Common myeloid progenitor, CD34-positive (primary cell): Measurements from ENCODE around the gene STH.

ENCODE experiments used
- CTCF ChIA-PET: fragments of 350-600 bp; sonication (Branson Sonifier 250); formaldehyde crosslinking; loops from one replicate; lab custom pipeline; 2021; ENCODE audit warnings: antibody characterized with exemption; lab: Charles Lee
- POLR2A ChIA-PET: fragments of 350-600 bp; sonication (Branson Sonifier 250); formaldehyde crosslinking; loops from one replicate; lab custom pipeline; 2021; ENCODE audit warnings: antibody characterized with exemption; lab: Charles Lee
- DNase-seq, 3 donors: peaks; one replicate each; pipeline versions ENCODE4 v3.0.0 to v3.0.0-alpha.2; 2013
- H3K27ac ChIP-seq, 2 experiments: 1 replicate in 1 of 2; 2 replicates in 1 of 2; pipeline ENCODE4 v1.7.0; 2013; ENCODE audit warnings: inconsistent platforms in 2 of 2, low read length in 2 of 2, mild to moderate bottlenecking in 2 of 2, low read depth in 1 of 2, moderate library complexity in 1 of 2; ENCODE audit not compliant: severe bottlenecking in 2 of 2, insufficient read depth in 1 of 2, poor library complexity in 1 of 2
- H3K27me3 ChIP-seq, 5 experiments: replicated peaks in 2 of 5; 1 replicate in 3 of 5; 2 replicates in 2 of 5; pipeline versions ENCODE4 v1.6.1 to v1.7.0; 2013; ENCODE audit warnings: low read length in 4 of 5, mild to moderate bottlenecking in 2 of 5, moderate library complexity in 2 of 5, inconsistent platforms in 1 of 5; ENCODE audit not compliant: insufficient read depth in 5 of 5, control insufficient read depth in 4 of 5
- H3K36me3 ChIP-seq, 4 experiments: 1 replicate in 2 of 4; 2 replicates in 2 of 4; pipeline versions ENCODE4 v1.6.1 to v1.7.0; 2013; ENCODE audit warnings: low read length in 3 of 4, control low read depth in 1 of 4, mild to moderate bottlenecking in 1 of 4; ENCODE audit not compliant: control insufficient read depth in 4 of 4, insufficient read depth in 4 of 4
- H3K4me1 ChIP-seq, 4 experiments: 1 replicate in 3 of 4; 2 replicates in 1 of 4; pipeline versions ENCODE4 v1.6.1 to v1.7.1; 2013; ENCODE audit warnings: low read length in 3 of 4, mild to moderate bottlenecking in 3 of 4, control low read depth in 1 of 4, inconsistent platforms in 1 of 4, moderate library complexity in 1 of 4; ENCODE audit not compliant: control insufficient read depth in 4 of 4, insufficient read depth in 4 of 4; ENCODE audit errors: control extremely low read depth in 1 of 4
- H3K4me3 ChIP-seq, 7 experiments: 1 replicate in 4 of 7; 2 replicates in 3 of 7; pipeline versions ENCODE4 v1.5.1 to v1.7.0; 2013; ENCODE audit warnings: mild to moderate bottlenecking in 7 of 7, low read length in 6 of 7, moderate library complexity in 6 of 7, inconsistent platforms in 2 of 7, low read depth in 2 of 7, control low read depth in 1 of 7; ENCODE audit not compliant: insufficient read depth in 4 of 7, control insufficient read depth in 1 of 7; ENCODE audit errors: extremely low read depth in 1 of 7
- H3K9me3 ChIP-seq, 5 experiments: 1 replicate in 4 of 5; 2 replicates in 1 of 5; pipeline versions ENCODE4 v1.6.1 to v1.7.1; 2013; ENCODE audit warnings: low read length in 4 of 5, mild to moderate bottlenecking in 2 of 5, inconsistent platforms in 1 of 5, low read depth in 1 of 5, moderate library complexity in 1 of 5; ENCODE audit not compliant: control insufficient read depth in 4 of 5, insufficient read depth in 2 of 5; ENCODE audit errors: control extremely low read depth in 1 of 5
- WGBS: methylation state at CpG from one replicate; pipeline ENCODE4 v1.1.5; 2013; ENCODE audit not compliant: insufficient coverage; 5-methylcytosine and 5-hydroxymethylcytosine counted together

STH gene

GRCh38 chr17:45977506-45977824, 21.6 kb upstream of the STH start:
- no peaks in the 10 kb centered on the region for H3K36me3 ChIP-seq
- no peak for DNase-seq
- POLR2A ChIA-PET, result no interaction called here
- CTCF ChIA-PET, result interaction anchor here (1.4 kb wide), 1 partner anchor 9 kb away, joined by 3 read pairs; no protein-coding TSS in a partner anchor
- peaks cover 0 to 6% (median 0%) of the 10 kb centered on the region in 5 experiments for H3K27me3 ChIP-seq
- no peaks in the 10 kb centered on the region for H3K4me1 ChIP-seq
- H3K9me3 ChIP-seq, result peaks cover 0 to under 1% (median 0%) of the 10 kb centered on the region in 5 experiments
- H3K4me3 ChIP-seq, result no peak overlapping the region
- H3K27ac ChIP-seq, result peak overlapping the region in 1 of 2 experiments; percentile 15
- 90% methylated on average over 2 of the region's 4 CpGs for WGBS

- Histone ChIP-seq H3K36me3 (no peaks in the 10 kb centered on the region), H3K27ac (no peak overlapping the region), H3K27me3 (peaks cover 0 to 6% (median 0%) of the 10 kb centered on the region in 5 experiments), H3K9me3 (no peaks in the 10 kb centered on the region), H3K4me1 (no peaks in the 10 kb centered on the region), H3K4me3 (no peak overlapping the region)
- no peak for DNase-seq
- WGBS, result 100% methylated on average over 1 of the region's 3 CpGs
- ChIA-PET CTCF (no interaction called here), POLR2A (interaction anchor here (0.5 kb wide), 1 partner anchor 74 kb away, joined by 3 read pairs; no protein-coding TSS in a partner anchor)
Observed at GRCh38 chr17:45977976-45978626, 20.9 kb upstream of the STH start.

- no peak for DNase-seq
- H3K27ac ChIP-seq, result no peak overlapping the region
- 62% methylated on average over 2 of the region's 2 CpGs for WGBS
- ChIA-PET CTCF (interaction anchor here (1.3 kb wide), 1 partner anchor 16 kb away, joined by 3 read pairs; no protein-coding TSS in a partner anchor), POLR2A (no interaction called here)
- H3K4me1 ChIP-seq, result no peaks in the 10 kb centered on the region
- no peaks in the 10 kb centered on the region for H3K36me3 ChIP-seq
- H3K4me3 ChIP-seq, result no peak overlapping the region
- no peaks in the 10 kb centered on the region for H3K9me3 ChIP-seq
- peaks cover 0 to 6% (median 0%) of the 10 kb centered on the region in 5 experiments for H3K27me3 ChIP-seq
Observed at GRCh38 chr17:45979137-45979536, 19.9 kb upstream of the STH start.

GRCh38 chr17:45980855-45981254, 18.2 kb upstream of the STH start:
- Histone ChIP-seq H3K4me3 (no peak overlapping the region), H3K4me1 (no peaks in the 10 kb centered on the region), H3K27me3 (peaks cover 0 to 4% (median 0%) of the 10 kb centered on the region in 5 experiments), H3K27ac (no peak overlapping the region), H3K9me3 (no peaks in the 10 kb centered on the region), H3K36me3 (no peaks in the 10 kb centered on the region)
- DNase-seq, result no peak
- ChIA-PET CTCF (no interaction called here), POLR2A (interaction anchor here (0.6 kb wide), 1 partner anchor 77 kb away, joined by 4 read pairs; no protein-coding TSS in a partner anchor)
- WGBS, result 97% methylated on average over 3 of the region's 6 CpGs

GRCh38 chr17:45981306-45981705, 17.7 kb upstream of the STH start:
- DNase-seq, result no peak
- ChIA-PET POLR2A (interaction anchor here (0.6 kb wide), 1 partner anchor 77 kb away, joined by 4 read pairs; no protein-coding TSS in a partner anchor), CTCF (no interaction called here)
- H3K4me3 ChIP-seq, result no peak overlapping the region
- H3K4me1 ChIP-seq, result no peaks in the 10 kb centered on the region
- H3K27me3 ChIP-seq, result peaks cover 0 to 4% (median 0%) of the 10 kb centered on the region in 5 experiments
- H3K9me3 ChIP-seq, result no peaks in the 10 kb centered on the region
- H3K27ac ChIP-seq, result no peak overlapping the region
- WGBS, result 90% methylated on average over 6 of the region's 7 CpGs
- no peaks in the 10 kb centered on the region for H3K36me3 ChIP-seq

GRCh38 chr17:45982791-45983613, 16.0 kb upstream of the STH start:
- CTCF ChIA-PET, result no interaction called here
- 94% methylated on average over 38 of the region's 41 CpGs for WGBS

More at GRCh38 chr17:45982791-45983613, 16.0 kb upstream of the STH start:
- DNase-seq, result no peak
- Histone ChIP-seq H3K4me3 (no peak overlapping the region), H3K27me3 (peaks cover 0 to 6% (median 0%) of the 10 kb centered on the region in 5 experiments), H3K9me3 (no peaks in the 10 kb centered on the region), H3K36me3 (no peaks in the 10 kb centered on the region), H3K4me1 (no peaks in the 10 kb centered on the region), H3K27ac (no peak overlapping the region)
- POLR2A ChIA-PET, result no interaction called here
